Small intestine (tissue), 7 donors: ENCODE results near the gene EVA1A. TPM values are rescaled to one million over a fixed set of nuclear protein-coding genes. Genes with fewer than 3 reads are reported as not detected.
A peak's percentile ranks its signal among the peaks of the same experiment; 100 is the strongest.

ENCODE experiments used
- DNase-seq, 2 donors: peaks; one replicate each; pipeline versions ENCODE4 v3.0.0 to v3.0.0-alpha.2; 2013
- FAIRE-seq: peaks from 2 replicates; lab custom pipeline; 2012; peaks lifted over from hg19 to GRCh38; lab: Jason Lieb, UNC
- H3K27ac ChIP-seq, 3 donors: one replicate each; pipeline ENCODE4 v1.5.1; 2013; ENCODE audit warnings: low read length in 2 of 3, mild to moderate bottlenecking in 2 of 3, control low read depth in 1 of 3, inconsistent platforms in 1 of 3, low read depth in 1 of 3, moderate library complexity in 1 of 3
- H3K27me3 ChIP-seq, 3 donors: one replicate each; pipeline ENCODE4 v1.6.1; 2013; ENCODE audit warnings: low read length in 3 of 3, inconsistent platforms in 1 of 3; ENCODE audit not compliant: control insufficient read depth in 3 of 3, insufficient read depth in 3 of 3
- H3K36me3 ChIP-seq, 3 donors: one replicate each; pipeline ENCODE4 v1.6.1; 2013; ENCODE audit warnings: low read length in 3 of 3, inconsistent platforms in 1 of 3, low read depth in 1 of 3, mild to moderate bottlenecking in 1 of 3, moderate library complexity in 1 of 3; ENCODE audit not compliant: control insufficient read depth in 3 of 3, insufficient read depth in 2 of 3
- H3K4me1 ChIP-seq, 3 donors: one replicate each; pipeline ENCODE4 v1.6.1; 2013; ENCODE audit warnings: low read length in 2 of 3, inconsistent platforms in 1 of 3, low read depth in 1 of 3, mild to moderate bottlenecking in 1 of 3, moderate library complexity in 1 of 3; ENCODE audit not compliant: control insufficient read depth in 3 of 3, insufficient read depth in 2 of 3
- H3K4me3 ChIP-seq, 3 donors: one replicate each; pipeline ENCODE4 v1.5.1; 2013; ENCODE audit warnings: low read length in 3 of 3, control low read depth in 1 of 3, inconsistent platforms in 1 of 3, low read depth in 1 of 3, mild to moderate bottlenecking in 1 of 3, moderate library complexity in 1 of 3
- H3K9me3 ChIP-seq, 2 donors: one replicate each; pipeline ENCODE4 v1.6.1; 2013; ENCODE audit warnings: low read depth in 1 of 2, low read length in 1 of 2; ENCODE audit not compliant: control insufficient read depth in 2 of 2, insufficient read depth in 1 of 2
- WGBS, 3 donors: extraction: QIAGEN DNeasy Blood & Tissue Kit; methylation state at CpG; one replicate each; pipeline ENCODE4 v1.1.7; 2013; 5-methylcytosine and 5-hydroxymethylcytosine counted together
- polyA plus RNA-seq, 4 donors: library from polyadenylated mRNA; stranded (reverse) in 3 of 4; unstranded in 1 of 4; fragments of 200-250 nt in 3 of 4; fragments of 120-200 nt in 1 of 4; gene quantifications; one replicate each; pipeline versions ENCODE4 v1.2.1 to v1.2.3, GENCODE V29; 2013
- donor health status: healthy with polysubstance abuse.
- donor health status: control.
- donor health status: control.
- donor health status: Bipolar disorder and iron deficiency.
- donor health status: healthy.

EVA1A gene
- polyA plus RNA-seq, 4 donors, result 0.45 to 13.2 (median 5.0) TPM

GRCh38 chr2:75580606-75581005 lies 19.9 kb upstream of the EVA1A start:
- Histone ChIP-seq H3K4me3 (no peak overlapping the region), H3K27ac (no peak overlapping the region), H3K27me3 (no peaks in the 10 kb centered on the region), H3K4me1 (no peaks in the 10 kb centered on the region), H3K9me3 (peaks cover 0 to 3% of the 10 kb centered on the region in 2 donors), H3K36me3 (no peaks in the 10 kb centered on the region)
- DNase-seq (no peak), FAIRE-seq (no peak)
- WGBS, 3 donors, result 84 to 97% (median 94%) methylated on average over 1 of the region's 1 CpG

- no peaks in the 10 kb centered on the region for H3K27me3 ChIP-seq
- H3K36me3 ChIP-seq, result no peaks in the 10 kb centered on the region
- WGBS, 3 donors, result 82 to 86% (median 86%) methylated on average over 1 of the region's 1 CpG
- no peak overlapping the region for H3K27ac ChIP-seq
- FAIRE-seq, result no peak
- no peaks in the 10 kb centered on the region for H3K4me1 ChIP-seq
- H3K4me3 ChIP-seq, result no peak overlapping the region
- DNase-seq, result no peak
- peaks cover 0 to 3% of the 10 kb centered on the region in 2 donors for H3K9me3 ChIP-seq
Observed at GRCh38 chr2:75580156-75580555, 19.4 kb upstream of the EVA1A start.

- Histone ChIP-seq H3K4me3 (no peak overlapping the region), H3K36me3 (no peaks in the 10 kb centered on the region), H3K4me1 (no peaks in the 10 kb centered on the region), H3K9me3 (peaks cover 0 to 3% of the 10 kb centered on the region in 2 donors), H3K27ac (no peak overlapping the region), H3K27me3 (no peaks in the 10 kb centered on the region)
- FAIRE-seq, result no peak
- DNase-seq, result no peak
Observed at GRCh38 chr2:75579186-75579585, 18.4 kb upstream of the EVA1A start.

- no peak for FAIRE-seq
- WGBS, 3 donors, result 76 to 87% (median 80%) methylated on average over 1 of the region's 1 CpG
- no peak overlapping the region for H3K4me3 ChIP-seq
Observed at GRCh38 chr2:75577280-75577679, 16.5 kb upstream of the EVA1A start.

GRCh38 chr2:75574106-75574505 lies 13.4 kb upstream of the EVA1A start:
- peaks cover 0 to 27% (median 0%) of the 10 kb centered on the region in 3 donors for H3K4me1 ChIP-seq
- FAIRE-seq, result no peak

More at GRCh38 chr2:75577280-75577679, 16.5 kb upstream of the EVA1A start:
- Histone ChIP-seq H3K9me3 (peaks cover 0 to 3% of the 10 kb centered on the region in 2 donors), H3K4me1 (no peaks in the 10 kb centered on the region), H3K27me3 (no peaks in the 10 kb centered on the region), H3K27ac (no peak overlapping the region), H3K36me3 (no peaks in the 10 kb centered on the region)
- DNase-seq, result no peak

GRCh38 chr2:75573145-75573878 lies 12.6 kb upstream of the EVA1A start:
- no peak overlapping the region for H3K27ac ChIP-seq
- FAIRE-seq (no peak), DNase-seq (no peak)
- H3K4me1 ChIP-seq, result peaks cover 0 to 27% (median 0%) of the 10 kb centered on the region in 3 donors
- no peaks in the 10 kb centered on the region for H3K27me3 ChIP-seq
- no peaks in the 10 kb centered on the region for H3K9me3 ChIP-seq
- H3K36me3 ChIP-seq, result no peaks in the 10 kb centered on the region
- no peak overlapping the region for H3K4me3 ChIP-seq
- 79 to 86% (median 80%) methylated on average over 1 of the region's 1 CpG for WGBS, 3 donors

More at GRCh38 chr2:75574106-75574505, 13.4 kb upstream of the EVA1A start:
- H3K36me3 ChIP-seq, result no peaks in the 10 kb centered on the region
- WGBS, 3 donors, result 57 to 84% (median 79%) methylated on average over 1 of the region's 1 CpG
- H3K27ac ChIP-seq, result no peak overlapping the region
- H3K4me3 ChIP-seq, result no peak overlapping the region
- H3K27me3 ChIP-seq, result no peaks in the 10 kb centered on the region
- no peaks in the 10 kb centered on the region for H3K9me3 ChIP-seq
- no peak for DNase-seq

- 75 to 80% (median 78%) methylated on average over 4 of the region's 4 CpGs for WGBS, 3 donors
- Histone ChIP-seq H3K36me3 (no peaks in the 10 kb centered on the region), H3K27ac (peak overlapping the region in 1 of 3 donors; percentile 78), H3K27me3 (no peaks in the 10 kb centered on the region), H3K9me3 (no peaks in the 10 kb centered on the region), H3K4me3 (no peak overlapping the region), H3K4me1 (peaks cover 0 to 27% (median 0%) of the 10 kb centered on the region in 3 donors)
- FAIRE-seq, result no peak
- DNase-seq, result no peak
Observed at GRCh38 chr2:75571730-75572430, 11.1 kb upstream of the EVA1A start.

GRCh38 chr2:75570948-75571729 lies 10.4 kb upstream of the EVA1A start:
- H3K4me1 ChIP-seq, result peaks cover 0 to 27% (median 0%) of the 10 kb centered on the region in 3 donors
- H3K4me3 ChIP-seq, result no peak overlapping the region
- peak in 1 of 2 donors; percentile 75 for DNase-seq
- peak overlapping the region in 1 of 3 donors; percentile 78 for H3K27ac ChIP-seq
- no peaks in the 10 kb centered on the region for H3K27me3 ChIP-seq
- H3K36me3 ChIP-seq, result no peaks in the 10 kb centered on the region
- FAIRE-seq, result no peak
- no peaks in the 10 kb centered on the region for H3K9me3 ChIP-seq
- WGBS, 3 donors, result 35 to 46% (median 43%) methylated on average over 7 of the region's 7 CpGs
